ENCODE measurements around the gene NR2F1-AS1. TPM values are rescaled to one million over a fixed set of nuclear protein-coding genes. Genes with fewer than 3 reads are reported as not detected.

The NR2F1-AS1 gene
- total and polyA plus RNA-seq, 2 of the 4 experiments (the other 2 are of a cell fraction), result 12.5 to 12.8 TPM

GRCh38 chr5:93577854-93578812 is 2.9 kb downstream of the NR2F1-AS1 start:
- Histone ChIP-seq H3K9me3 (ENCODE audit: control insufficient read depth, insufficient read depth, low read length) (no peaks in the 10 kb centered on the region), H4K20me1 (ENCODE audit: insufficient read depth, low read length) (no peaks in the 10 kb centered on the region), H3K4me2 (ENCODE audit: low read depth, low read length) (peak overlapping the region; percentile 89), H4K8ac (ENCODE audit: low read depth in 2 of 2, low read length in 2 of 2) (peak overlapping the region; percentile 95 to 100), H3K14ac (replicated peaks; ENCODE audit: low read depth, low read length) (peak overlapping the region; percentile 90), H3K23ac (ENCODE audit: low read depth, low read length) (peak overlapping the region; percentile 98), H3K79me1 (ENCODE audit: low read depth in 1 of 2, low read length in 2 of 2) (peaks cover 19 to 53% of the 10 kb centered on the region in 2 experiments), H3K36me3 (ENCODE audit: control insufficient read depth, insufficient read depth, low read length) (peaks cover 5% of the 10 kb centered on the region), H3K56ac (ENCODE audit: extremely low read depth, insufficient read depth, low read length) (peak overlapping the region; percentile 91), H3K9me1 (ENCODE audit: insufficient read depth, low read length) (no peaks in the 10 kb centered on the region), H2BK5ac (ENCODE audit: low read depth, low read length, poor library complexity, severe bottlenecking) (peak overlapping the region; percentile 98), H3K4me1 (ENCODE audit: control insufficient read depth, insufficient read depth, low read length) (peaks cover 14% of the 10 kb centered on the region), H2AK9ac (replicated peaks; ENCODE audit: low read depth, low read length, poor library complexity) (peak overlapping the region; percentile 98), H2BK15ac (ENCODE audit: low read depth, low read length) (peak overlapping the region; percentile 97), H3K27ac (ENCODE audit: insufficient read depth, low read length) (peak overlapping the region; percentile 96), H4K91ac (ENCODE audit: insufficient read depth, low read depth, low read length) (peak overlapping the region; percentile 98), H3K4ac (ENCODE audit: low read depth, low read length) (peak overlapping the region; percentile 98), H3K18ac (ENCODE audit: low read depth, low read length) (peak overlapping the region; percentile 95), H2AFZ (replicated peaks; ENCODE audit: low read length, poor library complexity) (peak overlapping the region; percentile 86), H3K9ac (ENCODE audit: low read depth, low read length) (peak overlapping the region; percentile 93), H3K4me3 (ENCODE audit: insufficient read depth, low read depth, low read length) (peak overlapping the region; percentile 81), H2BK120ac (ENCODE audit: low read depth, low read length) (peak overlapping the region; percentile 98), H2BK20ac (ENCODE audit: low read depth, low read length) (peak overlapping the region; percentile 86), H4K5ac (ENCODE audit: low read depth, low read length) (peak overlapping the region; percentile 95), H2AK5ac (ENCODE audit: low read depth, low read length) (peak overlapping the region; percentile 80), H3K27me3 (ENCODE audit: control insufficient read depth, insufficient read depth, low read length) (no peaks in the 10 kb centered on the region)
- BruUV-seq (replicated peaks), result no TSS peak
- CTCF ChIA-PET, result interaction anchor here (0.7 to 1.3 kb wide), 4 partner anchors 9 to 486 kb away, joined by 3 read pairs; no protein-coding TSS in a partner anchor
- ATAC-seq (ENCODE audit: low read depth) (0 out of 2 replicates have a peak, but pooled peaks have one; percentile 0), DNase-seq (peak; percentile 74)
- WGBS, 2 experiments (ENCODE audit: extremely low coverage in 2 of 2, insufficient read length in 1 of 2), result 3% methylated on average over 7 of the region's 25 CpGs; no CpG with 5 or more reads in 1 of the 2 experiments
- POLR2A ChIA-PET (ENCODE audit: unreplicated experiment), result interaction anchor here (0.6 to 1.1 kb wide), 2 partner anchors 12 to 445 kb away, joined by 4 to 5 read pairs; no protein-coding TSS in a partner anchor
- intact Hi-C loops (cut with micrococcal nuclease), result loop anchor here (2.0 to 5.0 kb wide), 3 partner anchors 219 to 741 kb away; no protein-coding TSS in a partner anchor
- dilution Hi-C loops (cut with HindIII; ENCODE audit: low sequenced_read_pairs, unreplicated experiment), result no loop called here
- in situ Hi-C loops (cut with MboI; ENCODE audit: low sequenced_read_pairs), result loop anchor here (10.0 to 25.0 kb wide), 5 partner anchors 493 to 1266 kb away; no protein-coding TSS in a partner anchor
- no peak for TF ChIP-seq SMC3 (IDR thresholded peaks at IDR 0.05; ENCODE audit: low read depth, low read length)
- TF ChIP-seq MAZ (IDR thresholded peaks at IDR 0.05; ENCODE audit: borderline replicate concordance, low read depth, low read length), result no peak
- no peak for TF ChIP-seq USF2 (IDR thresholded peaks at IDR 0.05; ENCODE audit: low read depth, low read length)
- 0 out of 2 replicates have a peak, but pooled peaks have one; percentile 18 for TF ChIP-seq CHD1 (IDR thresholded peaks at IDR 0.05; ENCODE audit: low read depth, low read length)
- TF ChIP-seq RAD21 (IDR thresholded peaks at IDR 0.05; ENCODE audit: low read length), result no peak
- TF ChIP-seq CEBPB (IDR thresholded peaks at IDR 0.05; ENCODE audit: low read depth, low read length), result peak; percentile 62; the same call in 1 of the 2 replicates
- TF ChIP-seq CTCF (conservative IDR thresholded peaks at IDR 0.05; ENCODE audit: low read depth, low read length), result no peak
- TF ChIP-seq BHLHE40 (IDR thresholded peaks at IDR 0.05; ENCODE audit: low read depth, low read length), result peak; percentile 29; the same call in 1 of the 2 replicates
- TF ChIP-seq ELK1 (IDR thresholded peaks at IDR 0.05; ENCODE audit: borderline replicate concordance, low read depth, low read length), result no peak
- TF ChIP-seq FOS (IDR thresholded peaks at IDR 0.05; ENCODE audit: low read depth, low read length), result no peak
- no peak; the same call in 1 of the 2 replicates for TF ChIP-seq MXI1 (IDR thresholded peaks at IDR 0.05; ENCODE audit: borderline replicate concordance, low read depth, low read length)

Measured in IMR-90 (cell line).